ENCODE measurements around the gene SH3PXD2B.

- TF ChIP-seq TAF1 (IDR thresholded peaks at IDR 0.05; ENCODE audit: low read depth), result no peak
- TF ChIP-seq MAX (IDR thresholded peaks at IDR 0.05), result no peak
- TF ChIP-seq, protein P1, sequence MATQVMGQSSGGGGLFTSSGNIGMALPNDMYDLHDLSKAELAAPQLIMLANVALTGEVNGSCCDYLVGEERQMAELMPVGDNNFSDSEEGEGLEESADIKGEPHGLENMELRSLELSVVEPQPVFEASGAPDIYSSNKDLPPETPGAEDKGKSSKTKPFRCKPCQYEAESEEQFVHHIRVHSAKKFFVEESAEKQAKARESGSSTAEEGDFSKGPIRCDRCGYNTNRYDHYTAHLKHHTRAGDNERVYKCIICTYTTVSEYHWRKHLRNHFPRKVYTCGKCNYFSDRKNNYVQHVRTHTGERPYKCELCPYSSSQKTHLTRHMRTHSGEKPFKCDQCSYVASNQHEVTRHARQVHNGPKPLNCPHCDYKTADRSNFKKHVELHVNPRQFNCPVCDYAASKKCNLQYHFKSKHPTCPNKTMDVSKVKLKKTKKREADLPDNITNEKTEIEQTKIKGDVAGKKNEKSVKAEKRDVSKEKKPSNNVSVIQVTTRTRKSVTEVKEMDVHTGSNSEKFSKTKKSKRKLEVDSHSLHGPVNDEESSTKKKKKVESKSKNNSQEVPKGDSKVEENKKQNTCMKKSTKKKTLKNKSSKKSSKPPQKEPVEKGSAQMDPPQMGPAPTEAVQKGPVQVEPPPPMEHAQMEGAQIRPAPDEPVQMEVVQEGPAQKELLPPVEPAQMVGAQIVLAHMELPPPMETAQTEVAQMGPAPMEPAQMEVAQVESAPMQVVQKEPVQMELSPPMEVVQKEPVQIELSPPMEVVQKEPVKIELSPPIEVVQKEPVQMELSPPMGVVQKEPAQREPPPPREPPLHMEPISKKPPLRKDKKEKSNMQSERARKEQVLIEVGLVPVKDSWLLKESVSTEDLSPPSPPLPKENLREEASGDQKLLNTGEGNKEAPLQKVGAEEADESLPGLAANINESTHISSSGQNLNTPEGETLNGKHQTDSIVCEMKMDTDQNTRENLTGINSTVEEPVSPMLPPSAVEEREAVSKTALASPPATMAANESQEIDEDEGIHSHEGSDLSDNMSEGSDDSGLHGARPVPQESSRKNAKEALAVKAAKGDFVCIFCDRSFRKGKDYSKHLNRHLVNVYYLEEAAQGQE (IDR thresholded peaks at IDR 0.05; ENCODE audit: low read depth), result no peak
- TF ChIP-seq TEAD4 (IDR thresholded peaks at IDR 0.05), result no peak
- no peak for TF ChIP-seq CREB1 (IDR thresholded peaks at IDR 0.05; ENCODE audit: low read depth)
- TF ChIP-seq EP300 (IDR thresholded peaks at IDR 0.05; ENCODE audit: borderline replicate concordance), result no peak
- TF ChIP-seq NFIC (IDR thresholded peaks at IDR 0.05), result no peak
- TF ChIP-seq CEBPB (IDR thresholded peaks at IDR 0.05), result no peak
- TF ChIP-seq FOXM1 (IDR thresholded peaks at IDR 0.05; ENCODE audit: borderline replicate concordance, low read depth), result no peak
Observed at GRCh38 chr5:172448999-172449398, 5.3 kb downstream of the SH3PXD2B start.
